ENCODE data around the gene ZNF385A.

ZNF385A gene

DNA sequence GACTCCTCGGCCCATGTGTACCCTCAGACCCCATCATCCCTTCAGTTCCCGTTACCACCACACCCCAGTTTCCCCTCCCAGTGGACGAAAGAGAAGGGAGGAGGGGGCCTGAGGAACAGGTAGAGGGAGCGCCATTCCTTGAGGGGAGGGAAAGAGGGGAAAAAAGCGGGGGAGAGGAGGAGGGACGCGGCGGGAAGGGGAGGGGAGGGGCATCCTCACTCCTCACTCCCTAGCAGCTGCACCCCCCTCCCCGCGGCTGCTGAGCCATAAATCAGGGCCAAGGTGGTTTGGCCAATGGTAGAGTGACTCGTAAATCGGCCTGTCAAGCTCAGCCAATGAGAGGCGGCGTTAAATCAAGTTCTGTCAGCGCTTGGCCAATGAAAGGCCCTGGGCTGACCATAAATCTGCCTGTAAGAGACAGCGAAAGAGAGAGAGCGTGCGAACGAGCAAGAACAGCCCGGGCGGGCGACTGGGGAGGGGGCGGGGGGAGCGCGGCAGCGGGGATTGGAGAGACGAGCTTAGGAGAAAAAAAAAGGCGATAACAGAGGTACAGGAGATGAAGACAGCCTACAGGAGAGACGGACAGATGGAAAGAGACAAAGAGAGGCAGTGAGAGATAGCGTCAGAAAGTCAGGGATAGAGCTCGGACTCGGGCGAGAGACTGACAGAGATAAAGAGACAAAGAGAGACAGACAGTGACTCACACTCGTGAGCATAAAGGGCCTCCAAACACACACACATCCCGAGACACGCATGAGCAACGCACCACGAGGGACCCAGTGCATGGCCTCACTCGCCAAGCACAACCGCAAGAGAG is 25.4 kb downstream of the ZNF385A start:
- peak; percentile 87 for ATAC-seq
- TF ChIP-seq TSHZ2 (CRISPR knock-in tag; IDR thresholded peaks at IDR 0.05) (peak; percentile 100), PPARA (CRISPR knock-in tag; IDR thresholded peaks at IDR 0.05; ENCODE audit: borderline replicate concordance) (no peak), ZNF565 (CRISPR knock-in tag; conservative IDR thresholded peaks at IDR 0.05; ENCODE audit: low read depth) (no peak), TCF4 (CRISPR knock-in tag; IDR thresholded peaks at IDR 0.05; ENCODE audit: borderline replicate concordance) (peak; percentile 46; the same call in 1 of the 2 replicates)
- TF ChIP-seq, protein P1, sequence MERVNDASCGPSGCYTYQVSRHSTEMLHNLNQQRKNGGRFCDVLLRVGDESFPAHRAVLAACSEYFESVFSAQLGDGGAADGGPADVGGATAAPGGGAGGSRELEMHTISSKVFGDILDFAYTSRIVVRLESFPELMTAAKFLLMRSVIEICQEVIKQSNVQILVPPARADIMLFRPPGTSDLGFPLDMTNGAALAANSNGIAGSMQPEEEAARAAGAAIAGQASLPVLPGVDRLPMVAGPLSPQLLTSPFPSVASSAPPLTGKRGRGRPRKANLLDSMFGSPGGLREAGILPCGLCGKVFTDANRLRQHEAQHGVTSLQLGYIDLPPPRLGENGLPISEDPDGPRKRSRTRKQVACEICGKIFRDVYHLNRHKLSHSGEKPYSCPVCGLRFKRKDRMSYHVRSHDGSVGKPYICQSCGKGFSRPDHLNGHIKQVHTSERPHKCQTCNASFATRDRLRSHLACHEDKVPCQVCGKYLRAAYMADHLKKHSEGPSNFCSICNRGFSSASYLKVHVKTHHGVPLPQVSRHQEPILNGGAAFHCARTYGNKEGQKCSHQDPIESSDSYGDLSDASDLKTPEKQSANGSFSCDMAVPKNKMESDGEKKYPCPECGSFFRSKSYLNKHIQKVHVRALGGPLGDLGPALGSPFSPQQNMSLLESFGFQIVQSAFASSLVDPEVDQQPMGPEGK (CRISPR knock-in tag; IDR thresholded peaks at IDR 0.05; ENCODE audit: borderline replicate concordance): peak; percentile 88

- ATAC-seq: no peak; the same call in 2 of the 3 replicates
- TF ChIP-seq, protein P2, sequence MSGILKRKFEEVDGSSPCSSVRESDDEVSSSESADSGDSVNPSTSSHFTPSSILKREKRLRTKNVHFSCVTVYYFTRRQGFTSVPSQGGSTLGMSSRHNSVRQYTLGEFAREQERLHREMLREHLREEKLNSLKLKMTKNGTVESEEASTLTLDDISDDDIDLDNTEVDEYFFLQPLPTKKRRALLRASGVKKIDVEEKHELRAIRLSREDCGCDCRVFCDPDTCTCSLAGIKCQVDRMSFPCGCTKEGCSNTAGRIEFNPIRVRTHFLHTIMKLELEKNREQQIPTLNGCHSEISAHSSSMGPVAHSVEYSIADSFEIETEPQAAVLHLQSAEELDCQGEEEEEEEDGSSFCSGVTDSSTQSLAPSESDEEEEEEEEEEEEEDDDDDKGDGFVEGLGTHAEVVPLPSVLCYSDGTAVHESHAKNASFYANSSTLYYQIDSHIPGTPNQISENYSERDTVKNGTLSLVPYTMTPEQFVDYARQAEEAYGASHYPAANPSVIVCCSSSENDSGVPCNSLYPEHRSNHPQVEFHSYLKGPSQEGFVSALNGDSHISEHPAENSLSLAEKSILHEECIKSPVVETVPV (CRISPR knock-in tag; IDR thresholded peaks at IDR 0.05): no peak
- TF ChIP-seq BACH2 (CRISPR knock-in tag; IDR thresholded peaks at IDR 0.05; ENCODE audit: borderline replicate concordance): no peak
Measured at GRCh38 chr12:54358191-54358944, 26.2 kb downstream of the ZNF385A start.

- ATAC-seq: no peak
- no peak for TF ChIP-seq SNAI2 (CRISPR knock-in tag; IDR thresholded peaks at IDR 0.05)
- TF ChIP-seq PPARA (CRISPR knock-in tag; IDR thresholded peaks at IDR 0.05; ENCODE audit: borderline replicate concordance): no peak
- TF ChIP-seq ISL1 (CRISPR knock-in tag; IDR thresholded peaks at IDR 0.05): no peak
- no peak for TF ChIP-seq ZNF70 (CRISPR knock-in tag; IDR thresholded peaks at IDR 0.05)
- no peak for TF ChIP-seq POU6F1 (CRISPR knock-in tag; IDR thresholded peaks at IDR 0.05; ENCODE audit: borderline replicate concordance, low read depth)
- no peak for TF ChIP-seq OSR1 (CRISPR knock-in tag; IDR thresholded peaks at IDR 0.05)
- no peak for TF ChIP-seq GLIS3 (CRISPR knock-in tag; IDR thresholded peaks at IDR 0.05)
- no peak for TF ChIP-seq ARNTL (CRISPR knock-in tag; IDR thresholded peaks at IDR 0.05; ENCODE audit: borderline replicate concordance, low read depth)
- TF ChIP-seq, protein P2 (CRISPR knock-in tag; IDR thresholded peaks at IDR 0.05): no peak
- TF ChIP-seq TOX (CRISPR knock-in tag; IDR thresholded peaks at IDR 0.05; ENCODE audit: borderline replicate concordance): no peak
- no peak for TF ChIP-seq CSDC2 (CRISPR knock-in tag; IDR thresholded peaks at IDR 0.05)
Measured at GRCh38 chr12:54357506-54358190, 26.9 kb downstream of the ZNF385A start.

Measured in SK-N-SH treated with all-trans-retinoic acid at 6 μM for 48 hours (cell line).